HCT116 (cell line): ENCODE results near the gene GKN1. TPM values are rescaled to one million over a fixed set of nuclear protein-coding genes. Genes with fewer than 3 reads are reported as not detected.

Experiments used
- ATAC-seq: fragments of 200-7000 bp; cut with Tn5 transposase; 2 replicates; pipeline ENCODE4 v1.9.1; 2020; ENCODE audit warnings: mild to moderate bottlenecking, moderate library complexity
- BruUV-seq: library from RNA; stranded (reverse); fragments of 400-500 nt; replicated peaks from 2 replicates; lab custom pipeline; 2021; lab: Mats Ljungman, UMichigan
- CTCF ChIA-PET: fragments of 300-600 bp; sonication (Branson Sonifier 250); formaldehyde crosslinking; loops from one replicate; lab custom pipeline; 2021; ENCODE audit warnings: antibody characterized with exemption; lab: Charles Lee
- POLR2A ChIA-PET: fragments of 300-600, 350-600 bp; sonication (Branson Sonifier 250); formaldehyde crosslinking; loops from one replicate; lab custom pipeline; 2021; ENCODE audit warnings: antibody characterized with exemption; lab: Charles Lee
- RAD21 ChIA-PET, 2 experiments: fragments of 300-600 bp; sonication (Branson Sonifier 250); formaldehyde crosslinking; loops; one replicate each; lab custom pipeline; 2023; ENCODE audit warnings: low total read pairs in 2 of 2; ENCODE audit not compliant: uncharacterized antibody in 2 of 2, unreplicated experiment in 2 of 2, low non-redundant PET in 1 of 2; lab: Charles Lee
- DNase-seq: peaks from one replicate; pipeline ENCODE4 v3.0.0-alpha.2; 2010; ENCODE audit warnings: low read depth, low spot score
- H2AFZ ChIP-seq: fragments of 200-600 bp; shearing (Covaris generic), sonication (generic); 2 replicates; pipeline ENCODE4 v1.6.1; 2017; ENCODE audit warnings: low read depth, mixed run types, mixed read lengths, antibody characterized with exemption, low read length; ENCODE audit not compliant: poor library complexity, severe bottlenecking
- H3K27ac ChIP-seq: 2 replicates; pipeline ENCODE4 v1.5.1; 2012; ENCODE audit warnings: low read depth, low read length
- H3K27me3 ChIP-seq: fragments of 200-600 bp; sonication (generic); 2 replicates; pipeline ENCODE4 v1.6.1; 2016; ENCODE audit warnings: mixed run types, low read length, mixed read lengths; ENCODE audit not compliant: insufficient read depth
- H3K36me3 ChIP-seq, 2 experiments: fragments of 200-500 bp in 1 of 2; fragments of 200-600 bp in 1 of 2; sonication (Bioruptor generic) in 1 of 2; sonication (generic) in 1 of 2; 2 replicates each; pipeline versions ENCODE4 v1.5.1 to v1.6.1; 2014 to 2016; ENCODE audit warnings: low read length in 2 of 2, inconsistent platforms in 1 of 2, mixed read lengths in 1 of 2, mixed run types in 1 of 2; ENCODE audit not compliant: insufficient read depth in 2 of 2, control insufficient read depth in 1 of 2
- H3K4me1 ChIP-seq, 2 experiments: fragments of 200-600 bp in 1 of 2; sonication (generic) in 1 of 2; 2 replicates each; pipeline versions ENCODE4 v1.5.1 to v1.6.1; 2012 to 2017; ENCODE audit warnings: low read length in 2 of 2, inconsistent platforms in 1 of 2, mild to moderate bottlenecking in 1 of 2, mixed read lengths in 1 of 2, mixed run types in 1 of 2, moderate library complexity in 1 of 2; ENCODE audit not compliant: insufficient read depth in 2 of 2, control insufficient read depth in 1 of 2
- H3K4me2 ChIP-seq: fragments of 200-600 bp; sonication (generic); 2 replicates; pipeline ENCODE4 v1.6.1; 2017; ENCODE audit warnings: mixed run types, low read length, mixed read lengths
- H3K4me3 ChIP-seq, 2 experiments: fragments of 200-600 bp in 1 of 2; sonication (generic) in 1 of 2; replicated peaks in 1 of 2; 2 replicates each; pipeline ENCODE4 v1.5.1; 2011 to 2016; ENCODE audit warnings: low read length in 2 of 2, control low read depth in 1 of 2, low read depth in 1 of 2, mild to moderate bottlenecking in 1 of 2, mixed read lengths in 1 of 2, mixed run types in 1 of 2
- H3K79me2 ChIP-seq: fragments of 200-600 bp; sonication (generic); 2 replicates; pipeline ENCODE4 v1.6.1; 2017; ENCODE audit warnings: mild to moderate bottlenecking, mixed run types, low read length, moderate library complexity, mixed read lengths; ENCODE audit not compliant: insufficient read depth
- H3K9ac ChIP-seq: fragments of 200-600 bp; sonication (generic); 2 replicates; pipeline ENCODE4 v1.6.1; 2016; ENCODE audit warnings: low read length, mixed read lengths
- H3K9me2 ChIP-seq: fragments of 200-600 bp; sonication (generic), shearing (Covaris generic); 2 replicates; pipeline ENCODE4 v1.6.1; 2017; ENCODE audit warnings: mixed run types, mild to moderate bottlenecking, moderate library complexity; ENCODE audit not compliant: insufficient read depth
- H3K9me3 ChIP-seq, 2 experiments: fragments of 200-500 bp in 1 of 2; fragments of 200-600 bp in 1 of 2; sonication (Bioruptor generic) in 1 of 2; sonication (generic) in 1 of 2; 2 replicates each; pipeline ENCODE4 v1.6.1; 2014 to 2017; ENCODE audit warnings: low read length in 2 of 2, mixed read lengths in 2 of 2, inconsistent platforms in 1 of 2, low read depth in 1 of 2, mild to moderate bottlenecking in 1 of 2, mixed run types in 1 of 2, moderate library complexity in 1 of 2; ENCODE audit not compliant: control insufficient read depth in 1 of 2, insufficient read depth in 1 of 2
- H4K20me1 ChIP-seq: fragments of 200-600 bp; sonication (generic), shearing (Covaris generic); 2 replicates; pipeline ENCODE4 v1.6.1; 2017; ENCODE audit warnings: mixed run types, mild to moderate bottlenecking, moderate library complexity; ENCODE audit not compliant: insufficient read depth
- ATF3 ChIP-seq: IDR thresholded peaks from 2 replicates; pipeline ENCODE4 v1.6.1; 2012
- CTCF ChIP-seq, 3 experiments: fragments of 200-600 bp in 1 of 3; sonication (generic) in 1 of 3; IDR thresholded peaks in 2 of 3; conservative IDR thresholded peaks in 1 of 3; 2 replicates each; pipeline ENCODE4 v1.5.1; 2012 to 2017; ENCODE audit warnings: low read depth in 2 of 3, low read length in 2 of 3, antibody characterized with exemption in 1 of 3, borderline replicate concordance in 1 of 3, control low read depth in 1 of 3, mild to moderate bottlenecking in 1 of 3, mixed read lengths in 1 of 3, mixed run types in 1 of 3, moderate library complexity in 1 of 3; ENCODE audit not compliant: insufficient read depth in 1 of 3
- EGR1 ChIP-seq: IDR thresholded peaks from 2 replicates; pipeline ENCODE4 v1.6.1; 2012; ENCODE audit warnings: low read depth
- EZH2phosphoT487 ChIP-seq: fragments of 200-600 bp; IDR thresholded peaks from 2 replicates; pipeline ENCODE4 v1.6.1; 2018; ENCODE audit warnings: antibody characterized with exemption, borderline replicate concordance
- POLR2A ChIP-seq: IDR thresholded peaks from 2 replicates; pipeline ENCODE4 v1.7.0; 2011; ENCODE audit warnings: borderline replicate concordance; ENCODE audit not compliant: insufficient read depth, insufficient read length; ENCODE audit errors: extremely low read depth
- REST ChIP-seq: IDR thresholded peaks from 2 replicates; pipeline ENCODE4 v1.6.1; 2012; ENCODE audit warnings: low read depth
- SIN3A ChIP-seq: IDR thresholded peaks from 2 replicates; pipeline ENCODE4 v1.6.1; 2012; ENCODE audit warnings: low read depth
- SP1 ChIP-seq: IDR thresholded peaks from 2 replicates; pipeline ENCODE4 v1.6.1; 2012; ENCODE audit warnings: low read depth
- YY1 ChIP-seq: IDR thresholded peaks from 2 replicates; pipeline ENCODE4 v1.6.1; 2011; ENCODE audit warnings: low read length, low read depth, moderate library complexity, mild to moderate bottlenecking; ENCODE audit not compliant: insufficient replicate concordance; ENCODE audit errors: extremely low read depth
- ZBTB33 ChIP-seq: IDR thresholded peaks from 2 replicates; pipeline ENCODE4 v1.6.1; 2011; ENCODE audit warnings: mild to moderate bottlenecking, low read length, moderate library complexity; ENCODE audit not compliant: insufficient replicate concordance; ENCODE audit errors: extremely low read depth
- ZFX ChIP-seq: fragments of 450-650 bp; IDR thresholded peaks from 2 replicates; pipeline ENCODE4 v1.6.1; 2017
- ZNF274 ChIP-seq: fragments of 200-500 bp; sonication (Bioruptor generic); IDR thresholded peaks from 2 replicates; pipeline ENCODE4 v1.6.1; 2014; ENCODE audit warnings: mild to moderate bottlenecking, low read depth, low read length, inconsistent platforms
- intact Hi-C: fragments of 100-400 bp; cut with micrococcal nuclease; formaldehyde crosslinking; loops from 2 replicates; pipeline ENCODE4 v1.10.0; 2022
- total RNA-seq: library from RNA; stranded (reverse); gene quantifications from one replicate; pipeline ENCODE4 v1.2.1, GENCODE V29; 2021; ENCODE audit not compliant: unreplicated experiment

GKN1 gene
- total RNA-seq, 1 experiment from 2014 or later: not detected

- TF ChIP-seq CTCF (IDR thresholded peaks at IDR 0.05 in 2 of 3, conservative IDR thresholded peaks at IDR 0.05 in 1 of 3; ENCODE audit: borderline replicate concordance in 1 of 3, insufficient read depth in 1 of 3, low read depth in 2 of 3, low read length in 2 of 3) (no peak), EZH2phosphoT487 (no peak), SP1 (no peak), ZNF274 (no peak), YY1 (no peak), EGR1 (no peak), POLR2A (no peak), SIN3A (no peak)
Measured at GRCh38 chr2:69017835-69018234, 43.4 kb downstream of the GKN1 start (continued).

- POLR2A ChIA-PET: no interaction called here
- Histone ChIP-seq H3K79me2 (peaks cover 4% of the 10 kb centered on the region; the same call in 1 of the 2 replicates), H3K4me2 (no peak overlapping the region), H3K9me2 (no peaks in the 10 kb centered on the region), H3K9me3 (no peaks in the 10 kb centered on the region), H3K27me3 (no peaks in the 10 kb centered on the region), H3K4me1 (peaks cover 6 to 16% of the 10 kb centered on the region in 2 experiments), H3K4me3 (no peak overlapping the region), H2AFZ (no peak overlapping the region), H3K9ac (no peak overlapping the region), H3K36me3 (no peaks in the 10 kb centered on the region), H3K27ac (no peak overlapping the region), H4K20me1 (no peaks in the 10 kb centered on the region)
- ATAC-seq (no peak), DNase-seq (no peak)
- CTCF ChIA-PET: no interaction called here
- intact Hi-C loops: no loop called here
- RAD21 ChIA-PET: no interaction called here
- BruUV-seq: no TSS peak
- TF ChIP-seq ZBTB33 (no peak), REST (no peak), ZFX (no peak), ATF3 (no peak)
Measured at GRCh38 chr2:69018678-69019095, 44.3 kb downstream of the GKN1 start.
